Hypothalamus (tissue), 51 donors: Measurements from ENCODE around the gene IQSEC1.
A peak's percentile ranks its signal among the peaks of the same experiment; 100 is the strongest.

ENCODE experiments used
- DNase-seq, 51 donors: peaks; one replicate each; lab custom pipeline; 2025; lab: John Stamatoyannopoulos, UW

The IQSEC1 gene

GRCh38 chr3:12904951-12905315, 168.3 kb downstream of the IQSEC1 start:
- DNase-seq, result no peak

- DNase-seq, result no peak
Observed at GRCh38 chr3:12903881-12904280, 169.3 kb downstream of the IQSEC1 start.

GRCh38 chr3:12903000-12903800, 170.0 kb downstream of the IQSEC1 start:
- DNase-seq, result no peak

GRCh38 chr3:12902181-12902999, 170.8 kb downstream of the IQSEC1 start:
- no peak for DNase-seq

- no peak for DNase-seq
Observed at GRCh38 chr3:12901623-12902045, 171.6 kb downstream of the IQSEC1 start.

- no peak for DNase-seq
Observed at GRCh38 chr3:12900885-12901411, 172.3 kb downstream of the IQSEC1 start.

GRCh38 chr3:12898965-12899755, 174.1 kb downstream of the IQSEC1 start:
- no peak for DNase-seq

- DNase-seq, result no peak
Observed at GRCh38 chr3:12898290-12898964, 174.8 kb downstream of the IQSEC1 start.

- peak in 2 of 51 donors; percentile 13 to 44 for DNase-seq
Observed at GRCh38 chr3:12897381-12898289, 175.6 kb downstream of the IQSEC1 start.

- peak in 9 of 51 donors; percentile 9 to 58 (median 26) for DNase-seq
Observed at GRCh38 chr3:12896063-12896985, 176.9 kb downstream of the IQSEC1 start.

GRCh38 chr3:12895391-12896062, 177.7 kb downstream of the IQSEC1 start:
- no peak for DNase-seq

GRCh38 chr3:12894629-12895028, 178.6 kb downstream of the IQSEC1 start:
- DNase-seq, result no peak

- DNase-seq, result no peak
Observed at GRCh38 chr3:12893852-12894251, 179.4 kb downstream of the IQSEC1 start.

GRCh38 chr3:12893247-12893646, 180.0 kb downstream of the IQSEC1 start:
- no peak for DNase-seq

GRCh38 chr3:12892840-12893189, 180.4 kb downstream of the IQSEC1 start:
- DNase-seq, result no peak

- DNase-seq, result peak in 26 of 51 donors; percentile 15 to 59 (median 36)
Observed at GRCh38 chr3:12891985-12892839, 181.0 kb downstream of the IQSEC1 start.
